ENCODE measurements around the gene PTGER2.

The PTGER2 gene

GRCh38 chr14:52307376-52307775, 6.7 kb upstream of the PTGER2 start:
- no peak for DNase-seq

- no peak for DNase-seq
Measured at GRCh38 chr14:52307905-52308304, 6.2 kb upstream of the PTGER2 start.

GRCh38 chr14:52310541-52310940, 3.6 kb upstream of the PTGER2 start:
- no peak for DNase-seq

- no peak for DNase-seq
Measured at GRCh38 chr14:52312931-52313355, 1.2 kb upstream of the PTGER2 start.

GRCh38 chr14:52313462-52313861, 650 bp upstream of the PTGER2 start:
- DNase-seq: no peak

- no peak for DNase-seq
Measured at GRCh38 chr14:52314595-52315354, 663 bp downstream of the PTGER2 start.

- DNase-seq: no peak
Measured at GRCh38 chr14:52315355-52315718, 1.2 kb downstream of the PTGER2 start.

GRCh38 chr14:52318062-52318461, 4.0 kb downstream of the PTGER2 start:
- no peak for DNase-seq

- DNase-seq: no peak
Measured at GRCh38 chr14:52318826-52319645, 4.9 kb downstream of the PTGER2 start.

- no peak for DNase-seq
Measured at GRCh38 chr14:52319919-52320318, 5.8 kb downstream of the PTGER2 start.

- DNase-seq: no peak
Measured at GRCh38 chr14:52325126-52325525, 11.0 kb downstream of the PTGER2 start.

GRCh38 chr14:52325630-52326029, 11.5 kb downstream of the PTGER2 start:
- DNase-seq: no peak

GRCh38 chr14:52327374-52328226, 13.5 kb downstream of the PTGER2 start:
- no peak for DNase-seq

- no peak for DNase-seq
Measured at GRCh38 chr14:52328276-52328675, 14.2 kb downstream of the PTGER2 start.

GRCh38 chr14:52329678-52330369, 15.7 kb downstream of the PTGER2 start:
- no peak for DNase-seq

- DNase-seq: no peak
Measured at GRCh38 chr14:52332269-52332668, 18.2 kb downstream of the PTGER2 start.

- no peak for DNase-seq
Measured at GRCh38 chr14:52333108-52333507, 19.0 kb downstream of the PTGER2 start.

GRCh38 chr14:52333823-52334657, 19.9 kb downstream of the PTGER2 start:
- DNase-seq: no peak

GRCh38 chr14:52336241-52336640, 22.1 kb downstream of the PTGER2 start:
- DNase-seq: no peak

- DNase-seq: no peak
Measured at GRCh38 chr14:52338051-52338681, 24.1 kb downstream of the PTGER2 start.

GRCh38 chr14:52339262-52339661, 25.1 kb downstream of the PTGER2 start:
- DNase-seq: no peak

Measured in SHP77 treated with DMSO at 0.1 percent for 48 hours (cell line).